RWPE2 (cell line): ENCODE data around the gene EML4.
A peak's percentile ranks its signal among the peaks of the same experiment; 100 is the strongest.

Experiments
- ATAC-seq: fragments of 200-7000 bp; cut with Tn5 transposase; 3 replicates; pipeline ENCODE4 v1.9.1; 2021; ENCODE audit warnings: low read depth
- DNase-seq: peaks from one replicate; pipeline ENCODE4 v3.0.0-alpha.2; 2020; ENCODE audit warnings: low spot score
- H3K27ac ChIP-seq: fragments of 450-650 bp; 2 replicates; pipeline ENCODE4 v1.5.1; 2017; ENCODE audit warnings: mild to moderate bottlenecking; ENCODE audit not compliant: poor library complexity, severe bottlenecking
- H3K27me3 ChIP-seq: fragments of 250-450 bp; sonication (Bioruptor Pico); 2 replicates; pipeline ENCODE4 v1.5.1; 2021; ENCODE audit warnings: mild to moderate bottlenecking, moderate library complexity; ENCODE audit not compliant: insufficient read depth, poor library complexity, severe bottlenecking
- H3K36me3 ChIP-seq: fragments of 250-450 bp; sonication (Bioruptor Pico); 2 replicates; pipeline ENCODE4 v1.5.1; 2020; ENCODE audit warnings: low read depth, mild to moderate bottlenecking, moderate library complexity
- H3K4me1 ChIP-seq: fragments of 250-450 bp; sonication (Bioruptor Pico); 2 replicates; pipeline ENCODE4 v1.5.1; 2021; ENCODE audit warnings: mild to moderate bottlenecking, moderate library complexity; ENCODE audit not compliant: insufficient read depth, poor library complexity, severe bottlenecking
- H3K4me3 ChIP-seq: fragments of 250-450 bp; sonication (Bioruptor Pico); 2 replicates; pipeline ENCODE4 v1.5.1; 2021; ENCODE audit warnings: mild to moderate bottlenecking, moderate library complexity; ENCODE audit not compliant: severe bottlenecking
- H3K9me3 ChIP-seq: fragments of 250-450 bp; sonication (Bioruptor Pico); 2 replicates; pipeline ENCODE4 v1.5.1; 2021; ENCODE audit warnings: mild to moderate bottlenecking, moderate library complexity; ENCODE audit not compliant: severe bottlenecking
- CTCF ChIP-seq: fragments of 450-650 bp; IDR thresholded peaks from one replicate; pipeline ENCODE4 v1.5.1; 2017; ENCODE audit warnings: mild to moderate bottlenecking, moderate library complexity; ENCODE audit not compliant: poor library complexity, severe bottlenecking

EML4 gene

GRCh38 chr2:42361728-42362283, 192.7 kb downstream of the EML4 start:
- peak overlapping the region; percentile 77 for H3K27ac ChIP-seq
- no peaks in the 10 kb centered on the region for H3K27me3 ChIP-seq
- peaks cover 4% of the 10 kb centered on the region for H3K4me1 ChIP-seq
- H3K36me3 ChIP-seq, result no peaks in the 10 kb centered on the region
- ATAC-seq (no peak; the same call in 2 of the 3 replicates), DNase-seq (no peak)
- peak; percentile 25 for TF ChIP-seq CTCF
- peak overlapping the region; percentile 75 for H3K4me3 ChIP-seq
- no peaks in the 10 kb centered on the region for H3K9me3 ChIP-seq

- Histone ChIP-seq H3K27me3 (no peaks in the 10 kb centered on the region), H3K4me1 (peaks cover 6% of the 10 kb centered on the region), H3K27ac (no peak overlapping the region), H3K9me3 (no peaks in the 10 kb centered on the region), H3K36me3 (no peaks in the 10 kb centered on the region), H3K4me3 (no peak overlapping the region)
- DNase-seq (no peak), ATAC-seq (no peak)
- TF ChIP-seq CTCF, result no peak
These were observed 194.3 kb downstream of the EML4 start for GRCh38 chr2:42363413-42363812.

- ATAC-seq, result no peak
- Histone ChIP-seq H3K9me3 (no peaks in the 10 kb centered on the region), H3K4me3 (no peak overlapping the region), H3K27me3 (no peaks in the 10 kb centered on the region), H3K4me1 (peaks cover 4% of the 10 kb centered on the region), H3K27ac (no peak overlapping the region), H3K36me3 (no peaks in the 10 kb centered on the region)
- no peak for DNase-seq
- TF ChIP-seq CTCF, result no peak
These were observed 195.5 kb downstream of the EML4 start for GRCh38 chr2:42364658-42365057.

DNA sequence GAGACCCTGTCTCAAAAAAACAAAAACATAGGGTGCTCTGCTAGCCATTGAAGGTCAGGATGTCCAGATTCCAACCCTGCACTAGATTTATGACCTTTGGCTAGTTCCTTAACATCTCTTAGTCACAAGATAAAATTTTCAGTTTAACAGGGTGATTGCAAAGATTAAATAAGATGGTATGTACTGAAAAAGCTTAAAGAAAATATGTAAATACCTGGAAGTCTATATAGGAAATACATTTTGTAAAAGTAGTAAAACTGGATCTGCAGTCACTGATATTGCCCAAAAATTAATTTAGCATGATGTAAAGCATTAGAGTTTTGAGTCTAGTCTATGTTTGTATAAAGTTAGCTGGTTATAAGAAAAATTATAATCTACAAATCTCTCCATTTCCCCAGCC, 197.3 kb downstream of the EML4 start:
- no peaks in the 10 kb centered on the region for H3K9me3 ChIP-seq
- H3K4me3 ChIP-seq, result no peak overlapping the region
- peaks cover 6% of the 10 kb centered on the region for H3K4me1 ChIP-seq
- TF ChIP-seq CTCF, result no peak
- ATAC-seq (no peak), DNase-seq (no peak)
- no peak overlapping the region for H3K27ac ChIP-seq
- no peaks in the 10 kb centered on the region for H3K27me3 ChIP-seq
- no peaks in the 10 kb centered on the region for H3K36me3 ChIP-seq

- ATAC-seq (no peak; the same call in 2 of the 3 replicates), DNase-seq (no peak)
- no peak overlapping the region for H3K27ac ChIP-seq
- no peak for TF ChIP-seq CTCF
- no peak overlapping the region for H3K4me3 ChIP-seq
- H3K27me3 ChIP-seq, result no peaks in the 10 kb centered on the region
- no peaks in the 10 kb centered on the region for H3K36me3 ChIP-seq
- H3K9me3 ChIP-seq, result no peaks in the 10 kb centered on the region
- peaks cover 16% of the 10 kb centered on the region for H3K4me1 ChIP-seq
These were observed 198.7 kb downstream of the EML4 start for GRCh38 chr2:42367835-42368234.
